ENCODE results near the gene ATP1B3.
"Not testable (repeated sequence)": the region's sequence is repeated elsewhere in the genome, so short reads cannot be mapped to it uniquely, and the experiment has no call there.

The ATP1B3 gene

DNA sequence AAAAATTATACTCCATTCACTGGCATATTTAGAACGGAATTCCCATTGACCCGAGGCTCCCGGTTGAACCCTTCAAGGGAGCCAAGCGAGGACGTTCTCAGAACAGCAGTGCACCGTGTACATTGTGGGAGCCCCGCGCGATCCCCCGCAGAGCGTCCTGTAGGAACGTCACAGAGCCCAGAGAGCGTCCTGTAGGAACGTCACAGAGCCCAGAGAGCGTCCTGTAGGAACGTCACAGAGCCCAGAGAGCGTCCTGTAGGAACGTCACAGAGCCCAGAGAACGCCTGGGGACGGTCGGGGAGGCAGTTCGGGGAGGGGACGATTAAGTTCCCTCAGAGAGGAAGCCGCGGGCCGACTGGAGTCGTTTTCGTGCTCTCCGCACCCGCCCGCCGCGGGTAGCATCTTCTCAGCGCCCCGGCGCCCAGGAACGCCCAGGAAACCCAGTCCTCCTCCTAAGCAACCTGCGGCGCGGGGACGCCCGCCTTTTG is 506 bp upstream of the ATP1B3 start:
- peaks cover 36% of the 10 kb centered on the region for H3K36me3 Mint-ChIP-seq (ENCODE audit: low read depth)
- peaks cover 36% of the 10 kb centered on the region for H3K4me1 Mint-ChIP-seq (ENCODE audit: low read depth)
- H3K27ac Mint-ChIP-seq: peak overlapping the region; percentile 93
- peak overlapping the region; percentile 90 for H3K4me3 Mint-ChIP-seq
- H3K27me3 Mint-ChIP-seq: no peaks in the 10 kb centered on the region
- H3K9me3 Mint-ChIP-seq: no peaks in the 10 kb centered on the region

DNA sequence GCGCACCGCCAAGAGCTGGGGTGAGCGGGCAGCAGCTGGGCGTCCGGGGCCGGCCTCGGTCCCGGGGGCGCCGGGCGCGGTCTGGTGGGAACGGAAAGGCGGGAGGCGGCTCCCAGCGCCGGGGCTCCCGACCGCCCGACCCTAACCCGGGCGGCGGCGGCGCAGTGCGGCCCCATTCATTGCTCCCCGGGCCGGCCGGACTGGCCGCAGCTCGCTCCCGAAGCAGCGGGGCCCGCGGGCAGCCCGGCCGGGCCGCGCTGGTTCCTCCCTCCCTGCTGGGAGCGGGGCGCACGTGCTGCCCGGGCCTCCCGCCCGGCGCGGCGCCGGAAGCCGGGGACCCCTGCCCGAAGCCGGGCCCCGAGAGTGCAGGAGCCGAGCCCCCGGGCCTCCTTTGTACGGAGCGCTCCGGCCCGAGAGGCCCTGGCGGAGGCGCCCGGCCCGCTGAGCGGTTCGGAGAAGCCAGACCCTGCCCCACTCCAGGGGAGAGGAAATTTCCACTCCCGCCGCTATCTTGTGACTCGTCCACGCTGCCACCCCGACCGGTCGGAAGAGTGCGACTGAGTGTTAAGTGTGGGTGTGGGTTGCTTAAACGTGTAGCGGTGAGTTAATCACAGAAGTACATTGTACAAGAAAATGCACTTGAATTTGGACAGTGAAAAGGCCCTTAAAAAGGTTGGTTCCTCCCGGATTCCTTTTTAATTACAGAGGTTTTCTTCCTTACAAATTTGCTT is 613 bp downstream of the ATP1B3 start:
- Mint-ChIP-seq H3K4me1 (ENCODE audit: low read depth) (peaks cover 46% of the 10 kb centered on the region), H3K27ac (peak overlapping the region; percentile 87), H3K27me3 (no peaks in the 10 kb centered on the region), H3K9me3 (no peaks in the 10 kb centered on the region), H3K36me3 (ENCODE audit: low read depth) (peaks cover 46% of the 10 kb centered on the region), H3K4me3 (peak overlapping the region; percentile 90)

DNA sequence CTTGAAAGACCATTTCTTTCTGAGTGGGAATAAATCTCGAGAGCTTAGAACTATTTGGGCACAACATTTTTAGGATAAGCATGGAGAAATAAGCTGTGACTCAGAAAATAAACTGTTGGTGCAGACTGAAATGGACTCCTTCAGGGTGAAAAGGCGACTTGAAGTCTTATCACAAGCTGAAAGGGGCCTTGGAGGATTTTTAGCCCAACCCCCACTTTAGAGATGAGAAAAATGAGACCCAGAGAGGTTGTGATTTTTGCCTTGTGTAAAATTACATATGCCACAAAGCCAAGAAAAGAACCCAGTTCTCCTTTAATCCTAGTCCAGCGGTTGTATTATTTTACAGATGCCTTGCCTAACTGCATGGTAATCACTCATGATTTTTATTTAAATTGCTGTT is 1.5 kb downstream of the ATP1B3 start:
- Mint-ChIP-seq H3K36me3 (ENCODE audit: low read depth) (peaks cover 53% of the 10 kb centered on the region), H3K27me3 (no peaks in the 10 kb centered on the region), H3K4me1 (ENCODE audit: low read depth) (peaks cover 53% of the 10 kb centered on the region), H3K4me3 (peak overlapping the region; percentile 84), H3K9me3 (no peaks in the 10 kb centered on the region), H3K27ac (peak overlapping the region; percentile 87)

DNA sequence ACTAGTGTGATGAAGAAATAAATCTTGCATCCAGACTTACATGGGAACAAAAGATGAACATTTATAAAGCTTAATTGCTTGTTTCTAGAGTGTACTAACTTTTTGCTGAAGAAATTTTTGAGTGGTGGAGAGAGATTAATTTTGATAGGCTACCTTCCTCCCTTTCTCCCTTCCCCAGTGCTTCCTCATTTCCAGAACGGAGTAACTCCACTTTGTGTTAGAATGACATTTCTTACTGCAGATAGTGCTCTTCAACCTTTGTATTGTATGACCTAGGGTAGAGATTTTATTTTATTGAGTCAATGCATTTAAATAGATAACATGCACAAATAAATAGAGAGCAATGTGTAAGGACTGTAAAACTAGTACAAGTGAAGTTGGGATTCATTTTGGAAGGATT is 1.9 kb downstream of the ATP1B3 start:
- Mint-ChIP-seq H3K27ac (peak overlapping the region; percentile 87), H3K27me3 (no peaks in the 10 kb centered on the region), H3K36me3 (ENCODE audit: low read depth) (peaks cover 56% of the 10 kb centered on the region), H3K9me3 (no peaks in the 10 kb centered on the region), H3K4me3 (peak overlapping the region; percentile 84), H3K4me1 (ENCODE audit: low read depth) (peaks cover 55% of the 10 kb centered on the region)

DNA sequence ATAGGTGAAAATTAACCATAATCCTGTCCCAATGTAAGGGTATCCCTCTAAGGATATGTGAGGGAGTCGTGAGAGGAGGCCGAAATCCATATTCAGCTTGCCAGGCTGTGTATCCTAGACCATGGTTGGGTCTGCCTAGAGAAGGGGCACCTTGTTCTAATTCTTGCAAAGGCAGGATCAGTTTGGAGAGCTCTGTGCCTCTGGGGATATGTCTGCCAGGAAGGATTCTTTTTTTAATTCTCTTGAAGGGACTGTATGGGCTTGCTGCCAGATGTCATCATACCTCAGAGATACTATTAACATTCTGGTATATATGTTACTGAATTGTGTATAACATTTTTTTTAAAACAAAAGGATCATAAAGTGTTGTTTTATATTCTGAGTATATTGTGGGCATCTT is 2.4 kb downstream of the ATP1B3 start:
- no peaks in the 10 kb centered on the region for H3K9me3 Mint-ChIP-seq
- H3K36me3 Mint-ChIP-seq (ENCODE audit: low read depth): peaks cover 61% of the 10 kb centered on the region

DNA sequence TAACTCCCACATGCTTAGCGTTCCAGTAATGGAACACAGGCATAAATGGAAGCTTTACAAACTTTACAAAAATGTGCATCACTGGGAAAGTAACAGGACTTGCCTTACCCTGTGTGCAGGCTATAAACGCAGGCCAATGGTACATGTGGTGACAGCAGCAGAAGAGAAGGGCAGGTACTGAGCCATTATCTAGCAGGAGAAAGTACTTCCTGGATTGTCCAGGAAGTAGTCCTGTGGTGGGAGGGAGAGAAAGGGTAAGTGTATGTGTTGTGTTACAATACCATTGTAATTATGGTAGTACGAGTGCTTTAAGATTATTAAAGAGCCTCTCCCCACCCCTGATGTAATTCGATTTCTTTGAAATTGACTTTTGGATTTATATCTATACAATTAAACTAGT is 5.3 kb downstream of the ATP1B3 start:
- H3K36me3 Mint-ChIP-seq (ENCODE audit: low read depth): peaks cover 84% of the 10 kb centered on the region
- H3K9me3 Mint-ChIP-seq: no peaks in the 10 kb centered on the region
- H3K4me1 Mint-ChIP-seq (ENCODE audit: low read depth): peaks cover 67% of the 10 kb centered on the region
- H3K4me3 Mint-ChIP-seq: peak overlapping the region; percentile 1
- H3K27me3 Mint-ChIP-seq: no peaks in the 10 kb centered on the region
- H3K27ac Mint-ChIP-seq: no peak overlapping the region

More for the DNA sequence above, 2.4 kb downstream of the ATP1B3 start:
- peak overlapping the region; percentile 84 for H3K4me3 Mint-ChIP-seq
- peak overlapping the region; percentile 26 for H3K27ac Mint-ChIP-seq
- H3K4me1 Mint-ChIP-seq (ENCODE audit: low read depth): peaks cover 59% of the 10 kb centered on the region
- H3K27me3 Mint-ChIP-seq: no peaks in the 10 kb centered on the region

DNA sequence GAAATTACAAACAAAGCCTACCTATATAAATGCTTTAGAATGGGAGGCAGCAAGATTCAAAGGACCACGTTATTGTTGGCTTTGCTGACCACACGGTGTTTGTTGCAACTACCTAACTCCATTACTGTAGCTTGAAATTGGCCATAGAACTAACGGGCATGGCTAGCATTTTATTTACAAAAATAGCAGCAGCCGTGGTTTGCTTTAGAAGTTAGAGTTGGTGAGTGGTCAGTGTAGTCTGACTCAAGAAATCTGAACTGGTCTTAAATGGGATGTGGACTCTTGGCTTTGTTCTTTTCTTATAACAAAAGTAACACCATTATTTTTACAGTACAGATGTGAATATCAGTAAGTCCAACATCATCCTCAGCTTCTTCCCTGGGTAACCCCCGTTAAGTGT is 10.6 kb downstream of the ATP1B3 start:
- no peak overlapping the region for H3K27ac Mint-ChIP-seq
- peaks cover 64% of the 10 kb centered on the region for H3K4me1 Mint-ChIP-seq (ENCODE audit: low read depth)
- H3K9me3 Mint-ChIP-seq: peaks cover 6% of the 10 kb centered on the region
- no peak overlapping the region for H3K4me3 Mint-ChIP-seq
- H3K27me3 Mint-ChIP-seq: no peaks in the 10 kb centered on the region
- peaks cover 68% of the 10 kb centered on the region for H3K36me3 Mint-ChIP-seq (ENCODE audit: low read depth)

DNA sequence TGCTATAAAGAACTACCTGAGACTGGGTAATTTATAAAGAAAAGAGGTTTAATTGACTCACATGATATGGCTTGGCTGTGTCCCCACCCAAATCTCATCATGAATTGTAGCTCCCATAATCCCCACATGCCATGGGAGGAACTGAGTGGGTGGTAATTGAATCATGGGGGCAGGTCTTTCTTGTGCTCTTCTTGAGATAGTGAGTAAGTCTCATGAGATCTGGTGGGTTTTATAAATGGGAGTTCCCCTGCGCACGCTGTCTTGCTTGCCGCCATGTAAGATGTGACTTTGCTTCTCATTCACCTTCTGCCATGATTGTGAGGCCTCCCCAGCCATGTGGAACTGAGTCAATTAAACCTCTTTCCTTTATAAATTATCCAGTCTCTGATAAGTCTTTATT is 12.1 kb downstream of the ATP1B3 start:
- Mint-ChIP-seq H3K27ac (peak overlapping the region; percentile 7), H3K4me1 (ENCODE audit: low read depth) (peaks cover 67% of the 10 kb centered on the region), H3K36me3 (ENCODE audit: low read depth) (peaks cover 67% of the 10 kb centered on the region)
- not testable (repeated sequence) for H3K27me3 Mint-ChIP-seq, H3K9me3 Mint-ChIP-seq, H3K4me3 Mint-ChIP-seq

DNA sequence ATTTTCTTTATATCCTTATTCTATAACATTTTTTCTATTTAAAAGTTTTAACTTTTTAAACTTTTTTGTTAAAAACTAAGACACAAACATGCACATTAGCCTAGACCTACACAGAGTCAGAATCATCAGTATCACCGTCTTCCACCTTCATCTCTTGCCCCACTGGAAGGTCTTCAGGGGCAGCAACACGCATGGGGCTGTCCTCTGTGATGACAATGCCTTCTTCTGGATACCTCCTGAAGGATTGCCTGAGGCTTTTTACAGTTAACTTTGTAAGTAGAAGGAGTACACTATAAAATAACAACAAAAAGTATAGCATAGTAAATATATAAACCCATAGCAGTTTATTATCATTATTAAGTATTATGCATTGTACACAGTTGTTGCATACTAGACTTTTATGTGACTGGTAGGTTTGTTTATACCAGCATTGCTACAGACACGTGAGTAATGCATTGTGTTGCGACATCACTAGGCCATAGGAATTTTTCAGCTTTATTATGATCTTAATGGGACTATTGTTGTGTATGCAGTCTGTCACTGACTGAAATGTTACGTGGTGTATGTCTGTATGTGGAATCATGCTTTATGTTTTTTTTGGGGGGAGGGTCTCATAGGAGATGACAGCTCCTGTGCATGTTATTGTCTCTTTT is 18.2 kb downstream of the ATP1B3 start:
- Mint-ChIP-seq H3K9me3 (peaks cover 8% of the 10 kb centered on the region), H3K4me3 (no peak overlapping the region), H3K36me3 (ENCODE audit: low read depth) (peaks cover 73% of the 10 kb centered on the region), H3K27ac (no peak overlapping the region), H3K4me1 (ENCODE audit: low read depth) (peaks cover 55% of the 10 kb centered on the region), H3K27me3 (no peaks in the 10 kb centered on the region)

DNA sequence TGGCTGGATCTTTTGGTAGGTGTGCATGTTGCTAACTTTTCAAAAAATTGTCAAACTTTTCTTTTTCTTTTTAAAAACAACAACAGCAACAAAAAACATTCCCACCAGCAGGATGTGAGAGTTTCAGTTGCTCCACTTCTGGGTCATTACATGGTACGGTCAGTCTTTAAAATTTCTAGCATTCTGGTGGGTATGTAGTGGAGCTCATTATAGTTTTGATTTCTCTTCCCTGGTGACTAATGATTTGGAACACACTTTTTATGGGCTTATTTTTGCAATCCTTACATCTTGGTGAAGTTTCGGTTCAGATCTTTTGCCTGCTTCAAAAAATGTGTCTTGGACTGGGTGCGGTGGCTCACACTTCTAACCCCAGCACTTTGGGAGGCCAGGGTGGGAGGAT is 19.3 kb downstream of the ATP1B3 start:
- no peak overlapping the region for H3K27ac Mint-ChIP-seq
- H3K4me3 Mint-ChIP-seq: no peak overlapping the region
- H3K36me3 Mint-ChIP-seq (ENCODE audit: low read depth): peaks cover 78% of the 10 kb centered on the region
- H3K9me3 Mint-ChIP-seq: peaks cover 12% of the 10 kb centered on the region
- peaks cover 59% of the 10 kb centered on the region for H3K4me1 Mint-ChIP-seq (ENCODE audit: low read depth)
- H3K27me3 Mint-ChIP-seq: no peaks in the 10 kb centered on the region

DNA sequence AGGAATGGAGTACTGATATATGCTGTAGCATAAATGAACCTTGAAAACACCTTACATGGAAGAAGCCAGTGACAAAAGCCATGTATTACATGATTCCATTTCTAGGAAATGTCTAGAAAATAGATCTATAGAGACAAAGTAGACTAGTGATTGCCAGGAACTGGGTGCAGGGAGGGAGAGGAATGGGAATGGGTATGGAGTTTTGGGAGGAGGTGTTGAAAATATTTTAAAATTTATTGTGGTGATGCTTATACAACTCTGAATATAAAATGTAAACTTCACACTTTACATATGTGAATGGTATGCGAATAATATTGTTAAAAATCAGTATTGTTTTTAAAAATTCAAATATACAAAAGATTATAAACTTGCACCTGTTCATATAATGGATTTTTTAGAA is 22.5 kb downstream of the ATP1B3 start:
- Mint-ChIP-seq H3K27ac (no peak overlapping the region), H3K4me3 (no peak overlapping the region), H3K9me3 (peaks cover 12% of the 10 kb centered on the region), H3K4me1 (ENCODE audit: low read depth) (peaks cover 48% of the 10 kb centered on the region), H3K27me3 (no peaks in the 10 kb centered on the region), H3K36me3 (ENCODE audit: low read depth) (peaks cover 69% of the 10 kb centered on the region)

DNA sequence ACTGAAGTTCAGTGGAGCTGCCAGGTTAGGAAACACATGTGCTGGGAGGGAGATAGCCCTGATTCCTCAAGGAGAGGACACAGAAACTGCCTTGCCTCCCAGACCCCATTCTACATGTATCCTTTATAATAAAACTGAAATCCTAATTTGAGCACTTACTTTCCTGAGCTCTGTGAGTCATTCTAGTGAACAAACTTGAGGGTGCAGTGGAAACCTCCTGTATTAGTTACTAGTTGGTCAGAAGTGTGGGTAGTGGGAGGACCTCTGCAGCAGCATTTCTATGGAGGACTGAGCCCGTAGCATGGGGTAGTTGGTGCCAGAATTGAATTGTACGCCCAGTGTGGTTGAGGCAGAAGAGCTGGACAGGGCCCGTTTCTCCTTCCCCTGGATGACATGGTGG is 23.9 kb downstream of the ATP1B3 start:
- Mint-ChIP-seq H3K4me1 (ENCODE audit: low read depth) (peaks cover 56% of the 10 kb centered on the region), H3K9me3 (peaks cover 12% of the 10 kb centered on the region), H3K36me3 (ENCODE audit: low read depth) (peaks cover 69% of the 10 kb centered on the region), H3K27me3 (no peaks in the 10 kb centered on the region), H3K27ac (peak overlapping the region; percentile 33), H3K4me3 (no peak overlapping the region)

DNA sequence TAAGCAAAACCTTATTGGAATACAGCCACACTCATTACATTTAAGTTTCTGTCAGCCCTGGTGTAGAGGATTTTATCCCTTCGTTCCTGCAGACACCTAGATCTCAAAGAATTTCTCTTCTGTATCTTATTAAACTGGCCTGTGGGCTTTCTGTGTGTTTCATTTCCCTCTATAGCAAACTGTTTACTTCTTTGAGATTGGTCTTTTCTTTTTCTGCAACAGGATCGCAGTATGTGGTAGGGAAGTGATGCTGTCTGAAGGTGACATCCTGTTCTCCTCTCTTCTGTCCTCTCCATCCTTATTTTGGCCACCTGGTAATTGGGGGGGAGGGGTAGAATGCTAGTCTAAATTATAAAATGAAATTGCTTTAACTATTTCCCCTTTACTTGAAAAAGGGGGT is 25.5 kb downstream of the ATP1B3 start:
- peaks cover 61% of the 10 kb centered on the region for H3K36me3 Mint-ChIP-seq (ENCODE audit: low read depth)
- H3K4me3 Mint-ChIP-seq: no peak overlapping the region
- no peaks in the 10 kb centered on the region for H3K27me3 Mint-ChIP-seq

DNA sequence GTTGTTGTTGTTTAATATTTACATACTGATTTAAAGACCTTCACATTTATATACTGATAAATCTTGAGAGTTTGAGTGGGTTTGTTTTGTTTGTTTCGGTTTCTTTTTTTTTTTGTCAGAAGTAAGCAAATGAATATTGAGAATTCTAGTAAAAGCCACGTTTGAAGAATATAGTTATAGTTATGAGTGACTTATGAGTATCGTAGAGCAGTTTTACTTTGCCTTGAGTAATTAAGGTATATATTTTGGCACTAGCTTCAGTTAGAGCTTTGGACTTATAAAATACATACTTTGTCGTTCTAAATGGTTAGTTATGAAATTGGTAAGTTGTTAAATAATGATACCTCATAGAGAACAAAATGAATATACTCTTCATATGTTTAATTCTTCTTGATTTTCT is 27.8 kb downstream of the ATP1B3 start:
- peaks cover 62% of the 10 kb centered on the region for H3K36me3 Mint-ChIP-seq (ENCODE audit: low read depth)
- H3K4me1 Mint-ChIP-seq (ENCODE audit: low read depth): peaks cover 40% of the 10 kb centered on the region
- H3K27ac Mint-ChIP-seq: no peak overlapping the region
- H3K27me3 Mint-ChIP-seq: no peaks in the 10 kb centered on the region
- peaks cover 4% of the 10 kb centered on the region for H3K9me3 Mint-ChIP-seq
- H3K4me3 Mint-ChIP-seq: no peak overlapping the region

More for the DNA sequence above, 25.5 kb downstream of the ATP1B3 start:
- H3K9me3 Mint-ChIP-seq: peaks cover 12% of the 10 kb centered on the region
- H3K27ac Mint-ChIP-seq: no peak overlapping the region
- peaks cover 47% of the 10 kb centered on the region for H3K4me1 Mint-ChIP-seq (ENCODE audit: low read depth)

DNA sequence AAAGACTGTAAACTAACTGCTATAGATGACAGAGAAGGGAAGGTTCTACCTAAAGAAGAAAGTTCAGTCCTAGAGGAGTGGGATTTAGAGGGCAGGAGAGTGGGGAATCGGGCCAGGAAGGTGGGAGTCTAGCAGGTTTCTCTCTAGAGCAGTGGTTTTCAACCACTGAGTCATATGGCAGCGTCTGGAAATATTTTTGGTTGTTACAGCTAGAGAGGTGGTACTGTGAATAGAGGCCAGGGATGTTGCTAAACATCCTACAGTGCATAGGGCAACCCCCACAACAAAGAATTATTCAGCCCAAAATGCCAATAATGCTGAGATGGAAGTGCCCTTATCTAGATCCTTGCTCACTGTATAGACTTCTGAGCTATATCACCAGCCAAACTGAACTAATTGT is 28.7 kb downstream of the ATP1B3 start:
- H3K27ac Mint-ChIP-seq: peak overlapping the region; percentile 81
- H3K4me1 Mint-ChIP-seq (ENCODE audit: low read depth): peaks cover 35% of the 10 kb centered on the region
- H3K36me3 Mint-ChIP-seq (ENCODE audit: low read depth): peaks cover 63% of the 10 kb centered on the region
- no peaks in the 10 kb centered on the region for H3K27me3 Mint-ChIP-seq
- H3K9me3 Mint-ChIP-seq: peaks cover 4% of the 10 kb centered on the region
- H3K4me3 Mint-ChIP-seq: no peak overlapping the region

All from stimulated activated naive CD8-positive, alpha-beta T cell treated with anti-CD3 and anti-CD28 coated beads, Interleukin-15, Interleukin-2, amounts not matched to agents 100 ng/mL and 50 ng/mL, for 24 hours (primary cell).